Endodermal cell (in vitro differentiated cells): Measurements from ENCODE around the gene BLVRB. TPM values are rescaled to one million over a fixed set of nuclear protein-coding genes. Genes with fewer than 3 reads are reported as not detected.

Experiments
- DNase-seq: peaks from one replicate; pipeline ENCODE4 v3.0.0-alpha.2; 2017
- H3K27ac ChIP-seq: 2 replicates; pipeline ENCODE4 v1.5.1; 2013; ENCODE audit warnings: mild to moderate bottlenecking, low read depth, low read length, moderate library complexity
- H3K27me3 ChIP-seq: 2 replicates; pipeline ENCODE4 v1.6.1; 2013; ENCODE audit warnings: mild to moderate bottlenecking, low read length, moderate library complexity; ENCODE audit not compliant: insufficient read depth, control insufficient read depth, poor library complexity, severe bottlenecking
- H3K36me3 ChIP-seq: 2 replicates; pipeline ENCODE4 v1.7.0; 2013; ENCODE audit warnings: mild to moderate bottlenecking, low read length, moderate library complexity; ENCODE audit not compliant: control insufficient read depth, insufficient read depth
- H3K4me1 ChIP-seq: one replicate; pipeline ENCODE4 v1.7.0; 2013; ENCODE audit warnings: low read length; ENCODE audit not compliant: control insufficient read depth, insufficient read depth
- H3K4me3 ChIP-seq: 2 replicates; pipeline ENCODE4 v1.5.1; 2013; ENCODE audit warnings: mild to moderate bottlenecking, low read length, moderate library complexity
- H3K9ac ChIP-seq: 2 replicates; pipeline ENCODE4 v1.6.1; 2013; ENCODE audit warnings: mild to moderate bottlenecking, low read length, moderate library complexity; ENCODE audit not compliant: poor library complexity, severe bottlenecking; ENCODE audit errors: extremely low read depth
- H3K9me3 ChIP-seq: 2 replicates; pipeline ENCODE4 v1.6.1; 2013; ENCODE audit warnings: mild to moderate bottlenecking, low read length, moderate library complexity; ENCODE audit not compliant: control insufficient read depth
- H3K27ac Mint-ChIP-seq: 2 replicates; pipeline ENCODE4 v1.8.0; 2020; ENCODE audit warnings: mixed read lengths
- H3K27me3 Mint-ChIP-seq: 2 replicates; pipeline ENCODE4 v1.8.0; 2021; ENCODE audit warnings: mild to moderate bottlenecking, mixed read lengths; ENCODE audit not compliant: insufficient read depth
- H3K36me3 Mint-ChIP-seq: 2 replicates; pipeline ENCODE4 v1.8.0; 2020; ENCODE audit warnings: low read depth, mixed read lengths
- H3K4me1 Mint-ChIP-seq: 2 replicates; pipeline ENCODE4 v1.8.0; 2020; ENCODE audit warnings: mixed read lengths
- H3K4me3 Mint-ChIP-seq: 2 replicates; pipeline ENCODE4 v1.8.0; 2020; ENCODE audit warnings: mild to moderate bottlenecking, moderate library complexity, mixed read lengths
- H3K9me3 Mint-ChIP-seq: 2 replicates; pipeline ENCODE4 v1.8.0; 2020; ENCODE audit warnings: mild to moderate bottlenecking, mixed read lengths
- WGBS, 2 experiments: methylation state at CpG; one replicate each; pipeline versions ENCODE4 v1.1.5 to v1.1.7; 2013; ENCODE audit warnings: missing lambda C conversion rate in 2 of 2, mixed read lengths in 1 of 2; ENCODE audit not compliant: insufficient coverage in 1 of 2, insufficient read length in 1 of 2; 5-methylcytosine and 5-hydroxymethylcytosine counted together
- total RNA-seq, 2 donors: library from RNA; stranded (reverse); fragmentation: NEBNext Ultra II Directional in 1 of 2; extraction: Animal tissue kit (Norgen Biotek cat#: 25700) in 1 of 2; gene quantifications; 2 replicates in 1 of 2; 3 replicates in 1 of 2; pipeline ENCODE4 v1.2.1, GENCODE V29; 2021
- TF ChIP-seq, protein P1 (sequence below): fragments of 200-600 bp; sonication (generic); conservative IDR thresholded peaks from 2 replicates; pipeline ENCODE4 v1.5.0; 2021; ENCODE audit warnings: antibody characterized with exemption, mild to moderate bottlenecking

Gene BLVRB
- total RNA-seq, 2 donors from 2014 or later = 24.7 to 41.0 TPM

DNA sequence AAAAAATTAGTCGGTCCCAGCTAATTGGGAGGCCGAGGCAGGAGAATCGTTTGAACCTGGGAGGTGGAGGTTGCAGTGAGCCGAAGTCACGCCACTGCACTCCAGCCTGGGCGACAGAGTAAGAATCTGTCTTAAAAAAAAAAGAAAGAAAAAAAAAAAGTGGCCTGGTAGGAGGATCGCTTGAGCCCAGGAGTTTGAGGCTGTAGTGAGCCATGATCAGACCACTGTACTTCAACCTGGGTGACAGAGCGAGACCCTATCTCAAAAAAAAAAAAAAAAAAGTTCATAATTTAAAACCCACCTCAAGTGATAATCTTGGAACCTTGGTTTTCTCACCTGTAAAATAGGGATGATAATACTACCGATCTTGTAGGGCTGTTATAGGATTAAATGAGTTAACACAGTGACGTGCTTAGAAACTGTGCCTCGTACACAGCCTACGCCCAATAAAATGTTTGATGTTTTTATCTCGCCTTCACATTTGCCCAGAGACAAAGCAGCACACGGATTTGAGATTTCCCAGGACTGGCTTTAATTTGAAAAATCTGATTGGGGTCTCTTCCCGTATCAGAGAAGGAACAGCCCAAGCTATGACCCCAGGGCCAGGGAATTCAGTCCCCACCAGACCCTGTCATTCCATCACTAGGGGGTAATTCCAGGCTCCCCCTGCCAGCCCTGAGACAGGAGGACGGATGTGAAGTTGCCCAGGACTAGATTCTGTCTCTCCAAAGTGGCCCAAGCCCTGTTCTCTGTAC is 43.4 kb downstream of the BLVRB start:
- Histone ChIP-seq H3K4me3 (no peak overlapping the region), H3K27ac (no peak overlapping the region), H3K4me1 (no peaks in the 10 kb centered on the region), H3K27me3 (no peaks in the 10 kb centered on the region), H3K9me3 (no peaks in the 10 kb centered on the region), H3K36me3 (peaks cover 10% of the 10 kb centered on the region), H3K9ac (no peak overlapping the region)
- TF ChIP-seq, protein P1, sequence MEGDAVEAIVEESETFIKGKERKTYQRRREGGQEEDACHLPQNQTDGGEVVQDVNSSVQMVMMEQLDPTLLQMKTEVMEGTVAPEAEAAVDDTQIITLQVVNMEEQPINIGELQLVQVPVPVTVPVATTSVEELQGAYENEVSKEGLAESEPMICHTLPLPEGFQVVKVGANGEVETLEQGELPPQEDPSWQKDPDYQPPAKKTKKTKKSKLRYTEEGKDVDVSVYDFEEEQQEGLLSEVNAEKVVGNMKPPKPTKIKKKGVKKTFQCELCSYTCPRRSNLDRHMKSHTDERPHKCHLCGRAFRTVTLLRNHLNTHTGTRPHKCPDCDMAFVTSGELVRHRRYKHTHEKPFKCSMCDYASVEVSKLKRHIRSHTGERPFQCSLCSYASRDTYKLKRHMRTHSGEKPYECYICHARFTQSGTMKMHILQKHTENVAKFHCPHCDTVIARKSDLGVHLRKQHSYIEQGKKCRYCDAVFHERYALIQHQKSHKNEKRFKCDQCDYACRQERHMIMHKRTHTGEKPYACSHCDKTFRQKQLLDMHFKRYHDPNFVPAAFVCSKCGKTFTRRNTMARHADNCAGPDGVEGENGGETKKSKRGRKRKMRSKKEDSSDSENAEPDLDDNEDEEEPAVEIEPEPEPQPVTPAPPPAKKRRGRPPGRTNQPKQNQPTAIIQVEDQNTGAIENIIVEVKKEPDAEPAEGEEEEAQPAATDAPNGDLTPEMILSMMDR = no peak
- peaks cover under 1% of the 10 kb centered on the region for H3K27me3 Mint-ChIP-seq
- no peak for DNase-seq
- H3K27ac Mint-ChIP-seq = peak overlapping the region; percentile 95
- H3K4me3 Mint-ChIP-seq = peak overlapping the region; percentile 68
- peaks cover 10% of the 10 kb centered on the region for H3K4me1 Mint-ChIP-seq
- WGBS, 2 experiments = 94 to 97% methylated on average over 12 to 15 of the region's 16 CpGs
- peaks cover 5% of the 10 kb centered on the region for H3K36me3 Mint-ChIP-seq
- H3K9me3 Mint-ChIP-seq = no peaks in the 10 kb centered on the region

DNA sequence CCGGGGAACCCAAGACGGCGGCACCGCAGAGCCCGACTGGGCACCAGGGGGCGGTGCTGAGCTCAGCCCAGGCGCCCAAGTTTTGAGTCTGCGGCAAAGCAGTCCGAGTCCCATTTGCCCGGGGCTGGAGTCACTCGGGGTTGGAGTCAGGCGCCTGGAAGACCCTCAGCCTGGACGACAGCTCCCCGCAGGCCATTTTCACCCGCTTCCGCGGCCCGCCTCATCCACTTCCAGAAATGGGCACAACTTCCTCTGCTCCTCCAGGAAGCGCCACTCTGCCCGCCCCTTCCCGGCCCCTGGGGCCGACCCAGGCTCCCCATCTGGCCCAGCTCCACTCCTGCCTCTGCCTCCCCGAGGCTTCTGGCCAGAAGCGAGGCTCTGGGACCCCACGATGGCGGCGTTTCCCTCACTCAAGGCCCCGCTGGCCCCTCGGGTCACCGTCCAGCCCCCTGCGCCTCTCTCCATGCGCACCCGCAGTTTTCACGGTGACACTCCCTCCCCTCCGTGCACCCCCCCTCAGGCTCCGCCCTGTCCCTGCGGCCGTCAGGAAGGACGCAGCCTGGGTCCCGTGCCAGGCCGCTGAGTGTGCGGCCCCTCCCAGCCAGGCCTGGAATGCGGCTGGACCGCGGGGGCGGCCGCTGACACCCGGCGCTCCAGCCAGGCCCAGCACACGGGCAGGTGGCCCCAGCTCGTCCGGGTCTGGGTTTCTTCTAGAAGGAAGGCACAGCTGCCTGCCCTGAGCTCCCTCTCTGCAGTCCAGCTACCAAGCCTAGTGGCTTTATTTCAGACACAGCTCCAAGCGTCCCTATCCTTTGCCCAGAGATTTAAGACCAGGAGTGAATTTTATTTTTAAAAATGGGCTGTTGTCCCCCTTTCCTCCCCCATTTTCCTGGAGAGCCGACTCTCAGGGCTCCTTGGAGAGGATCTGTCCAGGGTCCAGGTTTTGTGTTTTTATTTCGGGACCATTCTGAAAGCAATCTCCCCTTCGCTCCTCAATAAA is 44.5 kb downstream of the BLVRB start:
- Mint-ChIP-seq H3K36me3 (peaks cover 5% of the 10 kb centered on the region), H3K4me3 (peak overlapping the region; percentile 68), H3K4me1 (peaks cover 10% of the 10 kb centered on the region), H3K27ac (peak overlapping the region; percentile 95), H3K27me3 (no peaks in the 10 kb centered on the region), H3K9me3 (no peaks in the 10 kb centered on the region)
- no peaks in the 10 kb centered on the region for H3K9me3 ChIP-seq
- peak overlapping the region; percentile 88 for H3K4me3 ChIP-seq
- no peaks in the 10 kb centered on the region for H3K4me1 ChIP-seq
- peak; percentile 96 for DNase-seq
- 5 to 11% methylated on average over 20 to 56 of the region's 56 CpGs for WGBS, 2 experiments
- peaks cover 10% of the 10 kb centered on the region for H3K36me3 ChIP-seq
- no peaks in the 10 kb centered on the region for H3K27me3 ChIP-seq
- TF ChIP-seq, protein P1 = peak; percentile 98
- peak overlapping the region; percentile 87 for H3K27ac ChIP-seq
- H3K9ac ChIP-seq = peak overlapping the region; percentile 74

DNA sequence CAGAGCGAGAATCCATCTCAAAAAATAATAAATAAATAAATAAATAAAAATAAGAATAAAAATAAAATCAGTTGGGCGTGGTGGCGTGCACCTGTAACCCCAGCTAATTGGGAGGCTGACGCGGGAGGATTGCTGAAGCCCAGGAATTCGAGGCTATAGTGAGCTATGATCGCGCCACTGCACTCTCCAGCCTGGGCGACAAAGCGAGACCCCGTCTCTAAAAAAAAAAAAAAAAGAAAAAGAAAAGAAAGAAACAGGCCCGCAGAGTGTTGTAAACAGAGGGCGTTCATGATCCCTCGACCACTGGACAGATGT is 45.1 kb downstream of the BLVRB start:
- no peak overlapping the region for H3K27ac ChIP-seq
- H3K4me3 Mint-ChIP-seq = peak overlapping the region; percentile 68
- H3K9ac ChIP-seq = no peak overlapping the region

More for the DNA sequence above, 45.1 kb downstream of the BLVRB start:
- H3K4me1 ChIP-seq = no peaks in the 10 kb centered on the region
- H3K36me3 ChIP-seq = peaks cover 10% of the 10 kb centered on the region
- 62 to 64% methylated on average over 9 to 13 of the region's 14 CpGs for WGBS, 2 experiments
- TF ChIP-seq, protein P1 = no peak
- no peaks in the 10 kb centered on the region for H3K9me3 ChIP-seq
- peak overlapping the region; percentile 95 for H3K27ac Mint-ChIP-seq
- no peak for DNase-seq
- H3K4me3 ChIP-seq = peak overlapping the region; percentile 88
- H3K36me3 Mint-ChIP-seq = peaks cover 5% of the 10 kb centered on the region
- no peaks in the 10 kb centered on the region for H3K9me3 Mint-ChIP-seq
- H3K27me3 ChIP-seq = no peaks in the 10 kb centered on the region
- H3K4me1 Mint-ChIP-seq = peaks cover 10% of the 10 kb centered on the region
- no peaks in the 10 kb centered on the region for H3K27me3 Mint-ChIP-seq
